ENCODE data around the gene FNBP1L.
A peak's percentile ranks its signal among the peaks of the same experiment; 100 is the strongest.

Gene FNBP1L

DNA sequence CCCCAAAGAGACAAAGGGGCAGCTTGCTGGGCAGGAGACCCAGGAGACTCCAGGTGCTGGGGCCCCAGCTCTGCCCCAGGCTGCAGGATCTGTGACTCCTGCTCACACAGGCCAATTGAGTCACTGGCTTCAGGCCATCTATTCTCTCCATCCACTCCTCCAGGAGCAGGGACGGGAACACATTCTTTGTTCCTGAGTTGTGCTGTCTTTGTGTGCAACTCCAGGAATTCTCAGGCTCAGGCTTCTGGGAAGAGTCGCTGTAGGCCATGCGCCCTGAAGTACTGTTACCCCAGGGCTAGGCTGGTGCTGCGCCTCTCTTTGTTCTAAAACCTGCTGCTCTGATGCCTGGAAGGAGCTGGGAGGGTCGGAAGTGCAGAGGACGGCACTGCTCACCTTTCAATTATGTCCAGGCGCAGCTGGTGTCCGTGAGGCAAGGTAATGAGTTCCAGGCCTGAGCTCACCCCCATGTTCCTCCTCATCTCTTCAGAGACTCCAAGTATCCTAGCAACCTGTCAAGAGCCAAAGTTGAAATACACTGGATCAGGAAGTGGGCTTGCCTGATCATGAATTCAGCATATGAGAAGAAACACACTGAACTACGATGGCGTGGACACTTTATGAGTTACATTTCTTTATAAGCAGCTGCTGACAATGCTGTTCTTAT, 127.8 kb downstream of the FNBP1L start:
- Histone ChIP-seq H3K9me3 (ENCODE audit: low read depth, low read length) (no peaks in the 10 kb centered on the region), H3K27ac (peak overlapping the region; percentile 94), H3K36me3 (ENCODE audit: insufficient read depth, low read length) (no peaks in the 10 kb centered on the region), H3K4me3 (peak overlapping the region; percentile 78), H3K9ac (ENCODE audit: insufficient read length) (peak overlapping the region; percentile 50)
- no peak for DNase-seq (ENCODE audit: low read depth, low spot score)
- TF ChIP-seq EZH2 (IDR thresholded peaks at IDR 0.05), result no peak
- TF ChIP-seq POLR2AphosphoS5 (IDR thresholded peaks at IDR 0.05; ENCODE audit: borderline replicate concordance, low read depth, low read length), result no peak
- no peak for TF ChIP-seq FOXP2 (optimal IDR thresholded peaks at IDR 0.05; ENCODE audit: control extremely low read depth, extremely low read length, insufficient read depth)

DNA sequence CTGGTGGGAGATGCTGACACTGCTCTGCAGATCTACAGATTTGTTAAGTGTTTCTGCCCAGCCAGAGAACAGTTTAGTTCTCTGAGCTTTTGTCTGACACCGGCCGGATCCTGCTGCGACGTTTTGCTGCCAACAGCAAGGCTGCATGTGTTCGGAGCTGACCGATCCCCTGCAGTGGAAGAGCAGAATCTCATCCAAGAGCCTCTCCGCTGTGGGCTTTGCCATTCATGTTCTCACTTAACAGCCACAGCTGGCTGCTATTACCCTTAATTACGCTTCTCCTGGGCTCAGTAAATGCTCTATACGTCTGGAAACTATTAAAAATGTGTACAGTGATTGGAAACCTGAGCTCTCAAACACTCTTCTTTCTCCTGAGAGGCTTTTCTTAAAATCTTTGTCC, 128.4 kb downstream of the FNBP1L start:
- H3K9ac ChIP-seq (ENCODE audit: insufficient read length), result peak overlapping the region; percentile 50
- no peaks in the 10 kb centered on the region for H3K36me3 ChIP-seq (ENCODE audit: insufficient read depth, low read length)
- H3K4me3 ChIP-seq, result peak overlapping the region; percentile 78
- no peaks in the 10 kb centered on the region for H3K9me3 ChIP-seq (ENCODE audit: low read depth, low read length)
- TF ChIP-seq POLR2AphosphoS5 (IDR thresholded peaks at IDR 0.05; ENCODE audit: borderline replicate concordance, low read depth, low read length) (no peak; the same call in 1 of the 2 replicates), FOXP2 (optimal IDR thresholded peaks at IDR 0.05; ENCODE audit: control extremely low read depth, extremely low read length, insufficient read depth) (peak; percentile 59)
- H3K27ac ChIP-seq, result peak overlapping the region; percentile 94
- DNase-seq (ENCODE audit: low read depth, low spot score), result peak; percentile 44

- H3K4me3 ChIP-seq, result peak overlapping the region; percentile 78
- no peak for DNase-seq (ENCODE audit: low read depth, low spot score)
- H3K27ac ChIP-seq, result peak overlapping the region; percentile 94
- no peak overlapping the region for H3K9ac ChIP-seq (ENCODE audit: insufficient read length)
- no peaks in the 10 kb centered on the region for H3K36me3 ChIP-seq (ENCODE audit: insufficient read depth, low read length)
- H3K9me3 ChIP-seq (ENCODE audit: low read depth, low read length), result no peaks in the 10 kb centered on the region
- TF ChIP-seq EZH2 (IDR thresholded peaks at IDR 0.05) (no peak), FOXP2 (optimal IDR thresholded peaks at IDR 0.05; ENCODE audit: control extremely low read depth, extremely low read length, insufficient read depth) (no peak), POLR2AphosphoS5 (IDR thresholded peaks at IDR 0.05; ENCODE audit: borderline replicate concordance, low read depth, low read length) (no peak)
Measured at GRCh38 chr1:93576746-93577145, 128.8 kb downstream of the FNBP1L start.

DNA sequence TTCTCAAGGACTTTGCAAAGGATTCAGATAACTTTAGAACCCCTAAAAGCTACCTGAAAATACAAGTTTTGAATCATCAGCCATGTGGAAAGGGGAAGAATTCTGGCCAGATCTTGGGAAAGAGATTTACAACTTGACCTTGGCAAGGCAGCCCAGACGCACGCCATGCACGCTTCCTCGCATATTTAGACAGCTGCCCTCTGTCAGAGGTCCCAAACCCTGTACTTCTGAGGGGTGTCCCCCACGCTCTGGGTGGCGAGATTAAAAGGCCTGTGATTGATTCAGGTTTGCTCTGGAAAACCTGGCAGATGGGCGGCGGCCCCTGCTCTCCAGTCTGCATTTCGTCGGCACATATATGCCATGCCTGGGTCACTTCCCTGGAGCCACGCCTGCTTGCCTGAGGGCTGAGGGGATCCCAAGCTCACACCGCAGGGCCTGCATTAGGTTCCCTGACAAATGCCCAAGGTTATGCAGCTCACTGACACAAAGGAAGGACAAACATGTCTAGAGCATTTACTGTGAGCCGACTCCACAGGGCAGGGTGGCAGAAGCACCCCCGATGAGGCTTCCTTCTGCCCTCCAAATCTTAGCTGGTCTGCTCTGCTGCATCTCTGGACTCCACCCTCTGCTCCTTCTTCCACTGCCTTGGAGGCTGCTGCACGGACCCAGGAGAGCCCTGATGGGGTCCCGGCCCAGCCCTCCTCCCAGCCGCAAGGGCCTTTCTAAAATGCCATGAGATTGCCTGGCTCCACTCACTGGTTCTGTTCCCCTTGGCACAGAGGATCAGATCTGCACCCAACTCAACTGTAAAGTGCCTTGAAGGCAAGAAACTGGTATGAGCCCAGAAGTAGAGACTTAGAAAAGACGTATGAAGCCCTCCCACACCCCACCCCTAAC, 129.9 kb downstream of the FNBP1L start:
- TF ChIP-seq FOXP2 (optimal IDR thresholded peaks at IDR 0.05; ENCODE audit: control extremely low read depth, extremely low read length, insufficient read depth), result no peak
- TF ChIP-seq EZH2 (IDR thresholded peaks at IDR 0.05), result no peak
- no peak for TF ChIP-seq POLR2AphosphoS5 (IDR thresholded peaks at IDR 0.05; ENCODE audit: borderline replicate concordance, low read depth, low read length)
- H3K36me3 ChIP-seq (ENCODE audit: insufficient read depth, low read length), result no peaks in the 10 kb centered on the region
- DNase-seq (ENCODE audit: low read depth, low spot score), result no peak

GRCh38 chr1:93578433-93578830, 130.5 kb downstream of the FNBP1L start:
- Histone ChIP-seq H3K27ac (no peak overlapping the region), H3K9me3 (ENCODE audit: low read depth, low read length) (no peaks in the 10 kb centered on the region), H3K9ac (ENCODE audit: insufficient read length) (no peak overlapping the region), H3K36me3 (ENCODE audit: insufficient read depth, low read length) (no peaks in the 10 kb centered on the region), H3K4me3 (no peak overlapping the region)
- TF ChIP-seq EZH2 (IDR thresholded peaks at IDR 0.05) (no peak), FOXP2 (optimal IDR thresholded peaks at IDR 0.05; ENCODE audit: control extremely low read depth, extremely low read length, insufficient read depth) (no peak), POLR2AphosphoS5 (IDR thresholded peaks at IDR 0.05; ENCODE audit: borderline replicate concordance, low read depth, low read length) (no peak)
- no peak for DNase-seq (ENCODE audit: low read depth, low spot score)

More for the DNA sequence above, 129.9 kb downstream of the FNBP1L start:
- Histone ChIP-seq H3K9ac (ENCODE audit: insufficient read length) (no peak overlapping the region), H3K4me3 (no peak overlapping the region), H3K9me3 (ENCODE audit: low read depth, low read length) (no peaks in the 10 kb centered on the region), H3K27ac (no peak overlapping the region)

GRCh38 chr1:93578911-93579825, 131.2 kb downstream of the FNBP1L start:
- no peak for DNase-seq (ENCODE audit: low read depth, low spot score)
- H3K4me3 ChIP-seq, result no peak overlapping the region
- no peak overlapping the region for H3K27ac ChIP-seq
- no peak overlapping the region for H3K9ac ChIP-seq (ENCODE audit: insufficient read length)
- TF ChIP-seq FOXP2 (optimal IDR thresholded peaks at IDR 0.05; ENCODE audit: control extremely low read depth, extremely low read length, insufficient read depth), result no peak
- no peak for TF ChIP-seq POLR2AphosphoS5 (IDR thresholded peaks at IDR 0.05; ENCODE audit: borderline replicate concordance, low read depth, low read length)
- no peak for TF ChIP-seq EZH2 (IDR thresholded peaks at IDR 0.05)
- H3K36me3 ChIP-seq (ENCODE audit: insufficient read depth, low read length), result no peaks in the 10 kb centered on the region
- no peaks in the 10 kb centered on the region for H3K9me3 ChIP-seq (ENCODE audit: low read depth, low read length)

GRCh38 chr1:93579891-93580290, 132.0 kb downstream of the FNBP1L start:
- H3K9me3 ChIP-seq (ENCODE audit: low read depth, low read length), result no peaks in the 10 kb centered on the region
- TF ChIP-seq FOXP2 (optimal IDR thresholded peaks at IDR 0.05; ENCODE audit: control extremely low read depth, extremely low read length, insufficient read depth) (no peak), EZH2 (IDR thresholded peaks at IDR 0.05) (no peak), POLR2AphosphoS5 (IDR thresholded peaks at IDR 0.05; ENCODE audit: borderline replicate concordance, low read depth, low read length) (no peak)
- no peak overlapping the region for H3K4me3 ChIP-seq
- no peak overlapping the region for H3K9ac ChIP-seq (ENCODE audit: insufficient read length)
- no peak for DNase-seq (ENCODE audit: low read depth, low spot score)
- H3K27ac ChIP-seq, result no peak overlapping the region
- H3K36me3 ChIP-seq (ENCODE audit: insufficient read depth, low read length), result no peaks in the 10 kb centered on the region

Measured in SK-N-MC (cell line).